ENCODE measurements around the gene RNFT1. TPM values are rescaled to one million over a fixed set of nuclear protein-coding genes. Genes with fewer than 3 reads are reported as not detected.

RNFT1 gene, protein sequence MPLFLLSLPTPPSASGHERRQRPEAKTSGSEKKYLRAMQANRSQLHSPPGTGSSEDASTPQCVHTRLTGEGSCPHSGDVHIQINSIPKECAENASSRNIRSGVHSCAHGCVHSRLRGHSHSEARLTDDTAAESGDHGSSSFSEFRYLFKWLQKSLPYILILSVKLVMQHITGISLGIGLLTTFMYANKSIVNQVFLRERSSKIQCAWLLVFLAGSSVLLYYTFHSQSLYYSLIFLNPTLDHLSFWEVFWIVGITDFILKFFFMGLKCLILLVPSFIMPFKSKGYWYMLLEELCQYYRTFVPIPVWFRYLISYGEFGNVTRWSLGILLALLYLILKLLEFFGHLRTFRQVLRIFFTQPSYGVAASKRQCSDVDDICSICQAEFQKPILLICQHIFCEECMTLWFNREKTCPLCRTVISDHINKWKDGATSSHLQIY
- 17.7 TPM for total RNA-seq

DNA sequence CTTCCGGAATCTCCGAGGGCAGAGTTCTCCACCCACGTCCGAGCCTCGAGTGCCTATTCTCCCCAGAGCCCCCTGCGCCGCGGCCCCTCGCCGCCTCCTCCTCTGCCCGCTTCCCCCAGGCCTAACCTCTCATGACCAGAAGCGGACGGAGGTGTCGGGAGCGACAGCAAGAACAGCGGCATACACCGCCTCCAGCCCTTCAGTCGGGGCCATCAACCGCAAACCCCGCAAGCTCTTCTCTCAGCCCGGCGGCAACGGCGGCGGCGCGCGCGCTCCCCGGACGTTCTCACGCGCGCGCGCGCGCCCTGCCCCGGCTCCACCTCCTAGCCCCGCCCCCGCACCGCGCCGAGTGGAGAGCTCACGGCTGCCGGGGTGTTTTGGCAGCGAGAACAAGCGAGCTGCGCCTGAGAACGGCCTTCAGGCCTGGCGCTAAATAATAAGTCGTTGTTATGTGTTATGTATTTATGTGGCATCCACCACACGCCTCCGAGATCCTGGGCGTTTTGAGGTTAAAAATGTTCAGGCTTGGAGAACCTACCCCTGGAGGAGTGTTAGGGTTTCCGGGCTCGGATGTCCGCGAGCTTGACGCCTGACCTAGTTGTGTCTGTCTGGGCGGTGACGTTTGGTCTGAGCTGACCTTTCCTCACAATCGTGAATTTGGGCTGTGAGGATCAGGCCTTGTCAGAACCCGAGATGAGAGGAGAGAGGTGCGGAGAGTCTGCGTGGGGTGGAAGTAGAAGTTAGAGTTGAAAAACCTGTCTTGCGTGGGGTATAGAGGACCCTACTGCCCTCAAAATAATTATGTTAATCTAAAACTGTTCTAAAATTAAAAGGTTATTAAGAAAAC is at the start of gene RNFT1:
Gene RNFT1 (minus strand): TSS at position 259 of the 847 bp plus-strand sequence. CDS start 77 bp downstream, at position 182.

Small RNAs within 50 kb of the gene (small RNA-seq; reads per million reads assigned to genes)
- gene RPS29P21 (ENCODE audit: low replicate concordance) = not detected

Other genes with a start within 250 kb of the RNFT1 start
- gene TUBD1, start 71.8 kb downstream of the RNFT1 start, total RNA-seq = 22.2 TPM
- gene RPS6KB1, start 71.6 kb downstream of the RNFT1 start, total RNA-seq = 34.2 TPM
- 23.1 TPM for gene HEATR6, start 114.2 kb upstream of the RNFT1 start, total RNA-seq
- 18.9 TPM for gene CA4, start 185.2 kb upstream of the RNFT1 start, total RNA-seq

Measured in metanephros (tissue), 2 donors.